ENCODE data around the gene ZNF337.
A peak's percentile ranks its signal among the peaks of the same experiment; 100 is the strongest.
"Not testable (repeated sequence)": the region's sequence is repeated elsewhere in the genome, so short reads cannot be mapped to it uniquely, and the experiment has no call there.

ZNF337 gene

GRCh38 chr20:25696371-25697131 is at the start of gene ZNF337:
Gene ZNF337 (minus strand): TSS chr20:25696853. CDS start chr20:25686417, 10,436 bp downstream.
- DNase-seq, result peak; percentile 92

GRCh38 chr20:25745738-25746137 is 49.1 kb upstream of the ZNF337 start:
- no peak for DNase-seq

GRCh38 chr20:25745100-25745499 is 48.4 kb upstream of the ZNF337 start:
- DNase-seq, result no peak

GRCh38 chr20:25744261-25744660 is 47.6 kb upstream of the ZNF337 start:
- DNase-seq, result no peak

- no peak for DNase-seq
These were observed 44.4 kb upstream of the ZNF337 start for GRCh38 chr20:25741088-25741487.

GRCh38 chr20:25739615-25740320 is 43.1 kb upstream of the ZNF337 start:
- peak; percentile 58 for DNase-seq

DNA sequence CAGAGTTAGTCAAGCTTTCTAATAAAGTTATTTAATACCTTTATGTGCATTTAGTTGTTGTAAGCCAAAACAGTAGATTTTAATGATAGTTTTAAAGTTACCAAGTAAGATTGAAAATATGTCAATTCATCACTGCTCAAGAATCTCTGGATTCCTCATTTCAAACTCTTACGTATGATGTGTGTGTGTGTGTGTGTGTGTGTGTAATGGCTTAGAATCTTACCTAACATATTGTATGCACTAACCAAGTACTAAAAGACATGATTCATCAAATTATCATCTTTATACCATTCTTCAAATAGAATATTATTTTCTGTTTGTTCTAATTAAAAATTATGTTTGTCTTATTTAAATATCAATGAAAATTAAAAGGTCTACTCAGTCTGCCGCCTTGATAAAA is 41.5 kb upstream of the ZNF337 start:
- DNase-seq, result no peak

DNA sequence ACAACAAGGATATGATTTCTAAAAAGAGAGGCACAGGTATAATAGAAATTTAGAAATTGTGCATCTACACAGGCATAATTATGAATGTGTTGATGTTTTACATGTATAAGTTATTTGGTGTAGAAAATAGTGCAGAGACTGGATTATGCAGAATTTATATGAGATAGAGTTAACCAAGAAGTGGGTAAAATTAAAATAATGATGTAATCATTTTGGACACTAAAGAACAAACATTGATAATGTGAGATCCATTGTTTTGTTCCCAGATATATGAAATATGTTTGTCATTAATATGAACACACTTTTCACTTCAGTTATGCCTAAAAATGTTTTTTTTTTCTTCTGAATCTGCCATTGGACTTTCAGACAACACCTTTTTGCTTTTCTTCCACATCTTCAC is 37.2 kb upstream of the ZNF337 start:
- DNase-seq, result no peak

GRCh38 chr20:25730862-25731261 is 34.2 kb upstream of the ZNF337 start:
- DNase-seq, result no peak

DNA sequence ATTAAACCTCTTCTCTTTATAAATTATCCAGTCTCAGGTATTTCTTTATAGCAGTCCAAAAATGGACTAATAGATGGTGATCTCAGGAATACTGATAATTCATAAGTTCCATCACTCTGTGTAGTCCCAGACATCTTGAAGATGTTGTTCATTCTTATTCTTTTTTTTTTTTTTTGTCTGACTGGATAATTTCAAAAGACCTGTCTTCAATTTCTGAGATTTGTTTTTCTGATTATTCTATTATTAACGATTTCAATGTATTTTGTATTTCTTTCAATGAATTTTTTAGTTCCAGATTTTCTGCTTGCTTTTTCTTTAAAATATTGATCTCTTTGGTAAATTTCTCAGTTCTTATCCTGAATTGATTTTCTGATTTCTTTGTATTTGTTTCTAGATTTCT is 29.7 kb upstream of the ZNF337 start:
- DNase-seq, result no peak

DNA sequence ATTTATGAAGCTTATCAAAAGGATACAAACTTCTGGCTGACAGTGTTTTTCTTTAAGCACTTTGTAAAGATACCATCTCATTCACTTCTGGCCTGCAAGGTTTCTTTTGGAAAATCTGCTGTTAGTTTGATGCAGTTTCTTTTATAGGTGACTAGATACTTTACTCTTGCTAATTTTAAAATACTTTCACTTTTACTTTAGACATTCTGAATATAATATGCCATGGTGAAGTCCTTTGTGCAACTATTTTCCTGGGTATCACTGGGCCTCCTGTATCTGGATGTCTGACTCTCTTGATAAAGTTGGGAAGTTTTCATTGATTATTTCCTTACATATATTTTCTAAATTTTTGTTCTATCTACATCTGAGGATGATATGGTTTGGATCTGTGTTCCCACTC is 29.0 kb upstream of the ZNF337 start:
- DNase-seq, result no peak

DNA sequence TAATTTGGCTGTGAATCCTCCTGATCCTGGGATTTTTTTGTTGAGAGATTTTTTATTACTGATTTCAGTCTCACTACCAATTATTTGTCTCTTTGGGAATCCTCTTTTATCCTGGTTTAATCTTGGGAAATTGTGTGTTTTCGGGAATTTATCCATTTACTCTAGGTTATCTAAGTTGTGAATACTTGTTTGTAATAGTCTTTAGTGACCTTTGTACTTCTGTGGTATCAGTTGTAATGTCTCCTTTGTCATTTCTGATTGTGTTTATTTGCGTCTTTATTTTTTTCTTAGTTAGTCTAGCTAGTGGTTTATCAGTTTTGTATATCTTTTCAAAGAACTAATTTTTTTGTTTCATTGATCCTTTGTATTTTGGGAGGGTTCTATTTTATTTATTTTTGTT is 27.3 kb upstream of the ZNF337 start:
- no peak for DNase-seq

GRCh38 chr20:25720285-25720684 is 23.6 kb upstream of the ZNF337 start:
- no peak for DNase-seq

DNA sequence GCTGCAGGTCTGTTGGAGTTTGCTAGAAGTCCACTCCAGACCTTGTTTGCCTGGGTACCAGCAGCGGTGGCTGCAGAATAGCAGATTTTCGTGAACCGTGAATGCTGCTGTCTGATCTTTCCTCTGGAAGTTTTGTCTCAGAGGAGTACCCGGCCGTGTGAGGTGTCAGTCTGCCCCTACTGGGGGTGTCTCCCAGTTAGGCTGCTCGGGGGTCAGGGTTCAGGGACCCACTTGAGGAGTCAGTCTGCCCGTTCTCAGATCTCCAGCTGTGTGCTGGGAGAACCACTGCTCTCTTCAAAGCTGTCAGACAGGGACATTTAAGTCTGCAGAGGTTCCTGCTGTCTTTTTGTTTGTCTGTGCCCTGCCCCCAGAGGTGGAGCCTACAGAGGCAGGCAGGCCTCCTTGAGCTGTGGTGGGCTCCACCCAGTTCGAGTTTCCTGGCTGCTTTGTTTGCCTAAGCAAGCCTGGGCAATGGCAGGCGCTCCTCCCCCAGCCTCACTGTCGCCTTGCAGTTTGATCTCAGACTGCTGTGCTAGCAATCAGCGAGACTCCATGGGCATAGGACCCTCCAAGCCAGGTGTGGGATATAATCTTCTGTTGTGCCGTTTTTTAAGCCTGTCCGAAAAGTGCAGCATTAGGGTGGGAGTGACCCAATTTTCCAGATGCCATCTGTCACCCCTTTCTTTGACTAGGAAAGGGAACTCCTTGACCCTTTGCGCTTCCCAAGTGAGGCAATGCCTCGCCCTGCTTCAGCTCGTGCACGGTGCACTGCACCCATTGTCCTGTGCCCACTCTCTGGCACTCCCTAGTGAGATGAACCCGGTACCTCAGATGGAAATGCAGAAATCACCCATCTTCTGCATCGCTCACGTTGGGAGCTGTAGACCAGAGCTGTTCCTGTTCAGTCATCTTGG is 22.5 kb upstream of the ZNF337 start:
- DNase-seq, result not testable (repeated sequence)

DNA sequence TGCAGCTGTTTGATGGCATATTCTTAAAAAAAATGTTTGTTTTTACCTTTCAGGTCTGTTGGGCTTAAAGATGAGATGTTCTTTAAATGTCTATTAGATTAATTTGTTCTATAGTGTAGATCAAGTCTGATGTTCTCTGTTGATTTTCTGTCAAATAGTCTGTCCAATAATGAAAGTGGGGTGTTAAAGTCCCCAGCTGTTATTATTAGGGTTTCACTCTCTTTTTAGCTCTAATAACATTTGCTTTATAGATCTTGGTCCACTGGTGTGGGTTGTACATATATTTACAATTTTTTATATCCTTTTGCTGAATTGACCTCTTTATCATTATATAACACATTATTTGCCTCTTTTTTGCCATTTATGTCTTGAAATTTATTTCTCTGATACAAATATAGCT is 11.0 kb upstream of the ZNF337 start:
- no peak for DNase-seq

GRCh38 chr20:25706793-25707192 is 10.1 kb upstream of the ZNF337 start:
- no peak for DNase-seq

GRCh38 chr20:25705830-25706351 is 9.2 kb upstream of the ZNF337 start:
- DNase-seq, result no peak

DNA sequence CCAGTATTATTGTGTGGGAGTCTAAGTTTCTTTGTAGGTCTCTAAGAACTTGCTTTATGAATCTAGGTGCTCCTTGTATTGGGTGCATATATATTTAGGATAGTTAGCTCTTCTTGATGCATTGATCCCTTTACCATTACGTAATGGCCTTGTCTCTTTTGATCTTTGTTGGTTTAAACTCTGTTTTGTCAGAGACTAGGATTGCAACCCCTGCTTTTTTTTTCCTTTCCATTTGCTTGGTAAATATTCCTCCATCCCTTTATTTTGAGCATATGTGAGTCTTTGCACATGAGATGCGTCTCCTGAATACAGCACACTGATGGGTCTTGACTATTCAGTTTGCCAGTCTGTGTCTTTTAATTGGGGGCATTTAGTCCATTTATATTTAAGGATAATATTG is 7.7 kb upstream of the ZNF337 start:
- DNase-seq, result not testable (repeated sequence)

DNA sequence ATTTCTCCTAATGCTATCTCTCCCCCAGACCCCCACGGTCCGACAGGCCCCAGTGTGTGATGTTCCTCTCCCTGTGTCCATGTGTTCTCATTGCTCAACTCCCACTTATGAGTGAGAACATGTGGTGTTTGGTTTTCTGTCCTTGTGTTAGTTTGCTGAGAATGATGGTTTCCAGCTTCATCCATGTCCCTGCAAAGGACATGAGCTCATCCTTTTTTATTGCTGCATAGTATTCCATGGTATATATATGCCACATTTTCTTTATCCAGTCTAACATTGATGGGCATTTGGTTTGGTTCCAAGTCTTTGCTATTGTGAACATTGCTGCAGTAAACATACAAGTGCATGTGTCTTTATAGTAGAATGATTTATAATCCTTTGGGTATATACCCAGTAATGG is 4.2 kb upstream of the ZNF337 start:
- DNase-seq, result not testable (repeated sequence)

- no peak for DNase-seq
These were observed 3.3 kb upstream of the ZNF337 start for GRCh38 chr20:25699914-25700313.

- no peak for DNase-seq
These were observed 436 bp upstream of the ZNF337 start for GRCh38 chr20:25697132-25697446.

- no peak for DNase-seq
These were observed 902 bp downstream of the ZNF337 start for GRCh38 chr20:25695532-25696370.
